OCI-LY1 (cell line): Measurements from ENCODE around the gene PKNOX2.

Source experiments
- H2AFZ ChIP-seq: fragments of 200-600 bp; sonication (generic), shearing (Covaris generic); 2 replicates; pipeline ENCODE4 v1.6.0; 2014; ENCODE audit warnings: antibody characterized with exemption, mild to moderate bottlenecking, low read length
- H3F3A ChIP-seq: fragments of 200-600 bp; sonication (generic), shearing (Covaris generic); 2 replicates; pipeline ENCODE4 v1.6.0; 2014; ENCODE audit warnings: mild to moderate bottlenecking, antibody characterized with exemption, low read length, moderate library complexity; ENCODE audit not compliant: insufficient read depth
- H3K27ac ChIP-seq: fragments of 200-600 bp; sonication (generic); 2 replicates; pipeline ENCODE4 v1.5.1; 2014; ENCODE audit warnings: low read length, mixed run types, mild to moderate bottlenecking, low read depth; ENCODE audit not compliant: poor library complexity, severe bottlenecking
- H3K27me3 ChIP-seq: fragments of 200-600 bp; sonication (generic); 2 replicates; pipeline ENCODE4 v1.6.0; 2014; ENCODE audit warnings: antibody characterized with exemption, mild to moderate bottlenecking, low read length, moderate library complexity; ENCODE audit not compliant: insufficient read depth
- H3K36me3 ChIP-seq: fragments of 200-600 bp; sonication (generic); 2 replicates; pipeline ENCODE4 v1.6.1; 2014; ENCODE audit warnings: mild to moderate bottlenecking, antibody characterized with exemption, low read length, moderate library complexity, mixed read lengths; ENCODE audit not compliant: insufficient read depth
- H3K4me1 ChIP-seq: fragments of 200-600 bp; sonication (generic); 2 replicates; pipeline ENCODE4 v1.5.1; 2014; ENCODE audit warnings: mild to moderate bottlenecking, low read length, moderate library complexity; ENCODE audit not compliant: insufficient read depth, severe bottlenecking
- H3K4me2 ChIP-seq: fragments of 200-600 bp; sonication (generic), shearing (Covaris generic); 2 replicates; pipeline ENCODE4 v1.6.1; 2014; ENCODE audit warnings: low read length
- H3K4me3 ChIP-seq: fragments of 200-600 bp; sonication (generic); 2 replicates; pipeline ENCODE4 v1.5.1; 2014; ENCODE audit warnings: low read length, low read depth, mild to moderate bottlenecking, mixed read lengths; ENCODE audit not compliant: poor library complexity, severe bottlenecking
- H3K79me2 ChIP-seq: fragments of 200-600 bp; shearing (Covaris generic); 2 replicates; pipeline ENCODE4 v1.6.1; 2016; ENCODE audit warnings: mixed run types, low read length, mixed read lengths; ENCODE audit not compliant: insufficient read depth
- H3K9ac ChIP-seq: fragments of 200-600 bp; sonication (generic), shearing (Covaris generic); 2 replicates; pipeline ENCODE4 v1.6.1; 2014; ENCODE audit warnings: mild to moderate bottlenecking, low read length, mixed read lengths
- H3K9me2 ChIP-seq: fragments of 200-600 bp; sonication (generic), shearing (Covaris generic); 2 replicates; pipeline ENCODE4 v1.6.1; 2014; ENCODE audit warnings: low read depth, mild to moderate bottlenecking, low read length, mixed read lengths
- H3K9me3 ChIP-seq: fragments of 200-600 bp; shearing (Covaris generic); 2 replicates; pipeline ENCODE4 v1.6.1; 2014; ENCODE audit warnings: low read length, mixed read lengths
- H4K20me1 ChIP-seq: fragments of 200-600 bp; sonication (generic), shearing (Covaris generic); 2 replicates; pipeline ENCODE4 v1.6.0; 2016; ENCODE audit warnings: mild to moderate bottlenecking, low read length; ENCODE audit not compliant: insufficient read depth
- CTCF ChIP-seq: fragments of 200-600 bp; sonication (generic), shearing (Covaris generic); IDR thresholded peaks from 2 replicates; pipeline ENCODE4 v1.5.1; 2017; ENCODE audit warnings: mild to moderate bottlenecking, antibody characterized with exemption, low read length, moderate library complexity, mixed read lengths
- EZH2 ChIP-seq: fragments of 200-600 bp; sonication (generic), shearing (Covaris generic); IDR thresholded peaks from 2 replicates; pipeline ENCODE4 v1.8.0; 2017; ENCODE audit warnings: borderline replicate concordance, mixed run types, mild to moderate bottlenecking, antibody characterized with exemption, low read length, moderate library complexity, mixed read lengths

Gene PKNOX2

GRCh38 chr11:125393331-125393730, 228.8 kb downstream of the PKNOX2 start:
- Histone ChIP-seq H3K36me3 (no peaks in the 10 kb centered on the region), H3K9me3 (no peaks in the 10 kb centered on the region), H3K27ac (no peak overlapping the region), H3K79me2 (no peaks in the 10 kb centered on the region), H3K27me3 (no peaks in the 10 kb centered on the region), H3K4me1 (no peaks in the 10 kb centered on the region), H2AFZ (no peak overlapping the region), H3F3A (no peaks in the 10 kb centered on the region), H3K9me2 (no peaks in the 10 kb centered on the region), H3K9ac (no peak overlapping the region), H3K4me2 (no peak overlapping the region), H4K20me1 (no peaks in the 10 kb centered on the region), H3K4me3 (no peak overlapping the region)
- TF ChIP-seq CTCF = no peak
- no peak for TF ChIP-seq EZH2

DNA sequence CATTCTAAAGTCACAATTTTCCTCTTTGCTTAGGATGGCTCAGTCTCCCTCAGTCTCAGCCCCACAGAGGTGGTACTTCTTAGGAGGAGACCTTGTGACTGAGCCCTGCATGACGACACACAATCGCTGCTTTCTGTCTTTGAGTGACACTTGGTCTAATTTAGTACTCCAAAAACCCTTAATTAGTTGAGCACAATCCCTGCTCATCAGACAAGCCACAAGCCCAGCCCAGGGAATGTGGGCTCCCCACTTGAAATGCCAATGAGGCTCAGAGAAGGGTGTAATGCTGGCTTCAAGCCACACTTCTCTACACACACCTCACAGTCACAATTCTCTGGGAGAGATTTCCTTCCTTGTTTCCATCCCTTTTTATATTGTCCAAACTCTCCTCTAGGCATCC, 229.7 kb downstream of the PKNOX2 start:
- Histone ChIP-seq H3K36me3 (no peaks in the 10 kb centered on the region), H3K79me2 (no peaks in the 10 kb centered on the region), H3K4me1 (no peaks in the 10 kb centered on the region), H3K9ac (no peak overlapping the region), H3K27ac (no peak overlapping the region), H3K4me3 (no peak overlapping the region), H2AFZ (no peak overlapping the region), H4K20me1 (no peaks in the 10 kb centered on the region), H3K9me3 (no peaks in the 10 kb centered on the region), H3K9me2 (no peaks in the 10 kb centered on the region), H3K4me2 (no peak overlapping the region), H3F3A (no peaks in the 10 kb centered on the region), H3K27me3 (no peaks in the 10 kb centered on the region)
- no peak for TF ChIP-seq EZH2
- TF ChIP-seq CTCF = no peak

DNA sequence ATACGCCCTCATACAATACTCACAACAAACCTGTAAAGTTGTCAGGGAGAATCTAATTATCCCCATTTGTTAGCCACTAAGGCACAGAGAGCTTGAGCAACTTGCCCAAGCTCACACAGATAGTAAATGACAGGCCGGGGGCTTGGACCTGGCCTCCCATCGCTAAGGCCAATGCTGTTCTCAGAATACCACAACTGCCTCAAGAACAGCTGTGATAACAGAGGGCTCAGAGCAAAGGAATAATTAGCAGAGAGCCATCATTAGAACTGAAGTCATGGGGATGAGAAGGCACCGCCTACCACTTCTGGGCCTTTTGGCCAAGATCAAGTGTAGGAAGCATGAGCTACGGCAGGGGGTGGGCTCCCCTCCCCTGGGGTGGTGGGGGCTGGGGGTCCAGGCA, 232.9 kb downstream of the PKNOX2 start:
- TF ChIP-seq EZH2 (no peak), CTCF (no peak)
- H3K79me2 ChIP-seq = no peaks in the 10 kb centered on the region
- H3K27ac ChIP-seq = no peak overlapping the region
- H3K36me3 ChIP-seq = no peaks in the 10 kb centered on the region
- no peaks in the 10 kb centered on the region for H3F3A ChIP-seq
- no peak overlapping the region for H3K4me3 ChIP-seq
- H3K9ac ChIP-seq = no peak overlapping the region
- no peaks in the 10 kb centered on the region for H3K27me3 ChIP-seq
- no peaks in the 10 kb centered on the region for H3K9me3 ChIP-seq
- no peaks in the 10 kb centered on the region for H3K4me1 ChIP-seq
- H3K9me2 ChIP-seq = no peaks in the 10 kb centered on the region
- no peaks in the 10 kb centered on the region for H4K20me1 ChIP-seq
- H2AFZ ChIP-seq = no peak overlapping the region
- H3K4me2 ChIP-seq = no peak overlapping the region
